Measurements from ENCODE around the gene GATC.
A peak's percentile ranks its signal among the peaks of the same experiment; 100 is the strongest.

The GATC gene, protein sequence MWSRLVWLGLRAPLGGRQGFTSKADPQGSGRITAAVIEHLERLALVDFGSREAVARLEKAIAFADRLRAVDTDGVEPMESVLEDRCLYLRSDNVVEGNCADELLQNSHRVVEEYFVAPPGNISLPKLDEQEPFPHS

DNA sequence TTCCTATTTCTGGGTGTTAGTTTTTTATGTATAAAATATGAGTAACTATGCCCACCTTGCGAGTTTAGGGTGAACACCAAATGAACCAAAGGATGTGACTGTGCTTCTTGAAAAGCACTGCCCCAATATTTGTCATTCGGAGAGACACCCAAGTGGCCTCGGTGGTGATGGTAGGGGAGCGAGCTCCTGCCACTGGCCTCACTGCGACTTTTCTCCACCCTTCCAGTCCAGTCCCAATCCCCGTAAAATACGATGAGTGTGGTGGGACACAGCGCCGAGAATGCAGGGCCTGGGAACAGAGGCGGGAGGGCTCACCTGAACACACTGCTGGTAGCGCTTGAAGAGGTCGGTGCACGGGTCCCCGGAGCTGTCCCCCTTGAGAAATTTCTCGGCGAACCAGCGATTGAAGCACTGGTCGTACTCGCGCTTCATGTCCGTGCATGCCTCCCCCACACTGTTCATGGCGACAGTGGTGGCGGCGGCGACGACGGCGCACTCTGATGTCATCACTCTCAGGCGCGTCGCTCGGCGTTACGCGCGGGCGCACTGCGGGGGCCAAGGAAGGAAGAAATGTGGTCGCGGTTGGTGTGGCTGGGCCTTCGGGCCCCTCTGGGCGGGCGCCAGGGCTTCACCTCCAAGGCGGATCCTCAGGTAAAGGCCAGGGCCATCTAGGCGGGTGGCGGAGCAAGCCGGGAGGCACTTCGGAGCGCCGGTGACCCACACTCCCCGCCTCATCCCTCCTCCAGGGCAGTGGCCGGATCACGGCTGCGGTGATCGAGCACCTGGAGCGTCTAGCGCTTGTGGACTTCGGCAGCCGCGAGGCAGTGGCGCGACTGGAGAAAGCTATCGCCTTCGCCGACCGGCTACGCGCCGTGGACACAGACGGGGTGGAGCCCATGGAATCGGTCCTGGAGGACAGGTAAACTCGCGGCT is at the start of gene GATC, which contains the start of gene TRIAP1:
Gene GATC, plus strand, starts transcription at position 534 of the 933 bp plus-strand sequence. Its CDS starts 37 bp downstream, at position 571.
Gene TRIAP1, minus strand, starts transcription at position 474 of the 933 bp plus-strand sequence. Its CDS starts 12 bp downstream, at position 462.
- DNase-seq: peak; percentile 46

DNA sequence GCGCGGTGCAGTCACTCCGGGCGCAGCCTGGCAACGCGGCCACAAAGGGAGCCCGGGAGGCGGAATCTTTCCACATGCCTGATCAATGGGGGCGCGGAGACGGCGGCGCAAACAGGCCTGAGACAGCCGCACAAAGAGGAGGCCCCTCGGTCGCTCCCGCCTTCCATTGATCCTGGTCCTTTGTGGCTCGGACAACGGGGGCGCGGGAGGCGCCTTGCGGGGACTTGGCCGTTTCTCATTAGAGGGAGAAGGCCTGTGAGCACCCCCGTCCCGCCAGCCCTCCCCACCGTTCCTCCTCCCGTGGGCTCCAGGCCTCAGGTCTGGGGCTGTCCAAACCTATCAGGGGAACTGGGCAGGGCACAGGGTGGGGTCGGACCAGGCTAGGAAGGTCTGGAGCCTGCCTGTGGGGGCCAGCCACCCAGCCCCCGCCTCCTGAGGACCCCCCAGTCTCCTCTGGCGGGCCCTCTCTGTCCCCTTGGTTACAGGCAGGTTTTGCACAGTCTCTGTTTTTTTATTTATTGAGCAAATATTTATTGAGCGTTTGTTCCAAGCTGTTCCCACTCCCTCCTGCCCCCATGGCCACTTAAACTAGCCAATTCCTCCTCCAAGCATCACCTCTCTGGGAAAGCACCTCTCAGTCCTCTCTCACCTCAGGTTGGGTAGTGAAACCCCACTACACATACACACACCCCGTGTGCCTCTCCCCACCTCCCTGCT is 48.3 kb upstream of the GATC start:
- DNase-seq: no peak

DNA sequence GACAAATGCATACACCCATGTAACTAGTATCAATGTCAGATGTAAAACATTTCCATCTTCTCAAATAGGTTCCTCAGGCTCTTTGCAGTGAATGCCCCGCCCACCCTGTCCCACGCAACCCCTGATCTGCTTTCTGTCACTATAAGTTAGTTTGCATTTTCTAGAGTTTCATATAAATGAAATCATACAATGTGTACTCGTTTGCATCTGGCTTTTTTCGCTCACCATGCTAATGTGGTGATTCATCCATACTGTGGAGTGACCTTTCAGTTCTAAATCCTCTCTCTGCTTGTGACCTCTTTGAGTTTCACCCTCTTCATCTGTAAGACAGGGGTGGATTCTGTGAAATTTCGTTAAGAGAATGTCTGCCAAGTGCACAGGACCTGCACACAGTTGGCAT is 46.7 kb upstream of the GATC start:
- no peak for DNase-seq

DNA sequence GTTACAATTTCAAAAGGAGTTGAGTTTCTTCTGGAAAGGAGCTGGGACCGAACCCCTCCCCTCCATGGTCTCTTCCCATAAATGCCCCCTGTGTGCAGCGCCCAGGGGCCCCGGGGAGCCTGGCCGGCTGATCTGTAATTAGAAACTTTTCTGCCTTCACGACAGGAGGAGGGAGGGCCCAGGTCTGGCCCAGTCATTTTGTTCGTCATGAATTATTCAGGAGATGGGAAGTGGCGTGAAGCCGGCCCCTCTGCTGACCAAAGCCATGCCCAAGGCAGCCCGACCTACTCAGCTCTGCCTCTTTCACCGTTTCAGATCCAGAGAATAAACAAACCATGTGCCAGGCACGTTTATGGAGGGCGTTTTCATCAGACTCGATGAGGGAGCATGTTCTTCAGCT is 44.0 kb upstream of the GATC start:
- DNase-seq: no peak

DNA sequence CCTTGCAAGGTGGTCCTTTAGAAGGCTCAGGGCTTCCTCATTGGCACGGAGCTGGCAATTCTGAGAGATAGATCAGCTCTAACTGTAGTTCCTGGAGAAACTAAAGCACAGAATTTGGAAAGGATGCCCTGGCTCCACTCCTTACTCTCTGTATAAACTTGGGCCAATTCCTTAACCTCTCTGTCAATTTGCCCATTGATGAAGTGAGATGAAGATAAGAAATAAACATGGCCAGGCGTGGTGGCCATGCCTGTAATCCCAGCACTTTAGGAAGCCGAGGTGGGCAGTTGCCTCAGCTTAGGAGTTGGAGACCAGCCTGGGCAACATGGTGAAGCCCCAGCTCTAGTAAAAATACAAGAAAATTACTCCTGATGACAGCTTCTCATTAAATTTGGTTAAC is 42.4 kb upstream of the GATC start:
- DNase-seq: no peak

DNA sequence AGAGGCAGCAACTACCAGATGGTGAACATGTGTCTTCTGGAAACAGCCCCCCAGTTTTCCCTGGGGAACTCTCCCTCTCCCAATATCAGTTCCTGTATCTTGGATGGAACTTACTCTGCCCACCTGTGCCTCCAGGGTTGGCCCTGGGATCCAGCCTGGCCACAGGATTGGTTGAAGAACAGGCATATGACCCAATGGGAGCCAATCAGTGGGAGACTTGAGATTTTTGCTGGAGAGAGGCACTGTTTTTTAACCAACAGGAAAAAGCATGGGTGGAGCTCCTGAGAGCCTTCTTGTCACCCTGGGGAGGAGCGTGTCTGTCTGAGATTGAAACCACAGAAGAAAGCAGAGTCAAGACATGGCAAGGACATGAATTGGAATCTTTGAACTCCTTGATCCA is 42.0 kb upstream of the GATC start:
- DNase-seq: no peak

DNA sequence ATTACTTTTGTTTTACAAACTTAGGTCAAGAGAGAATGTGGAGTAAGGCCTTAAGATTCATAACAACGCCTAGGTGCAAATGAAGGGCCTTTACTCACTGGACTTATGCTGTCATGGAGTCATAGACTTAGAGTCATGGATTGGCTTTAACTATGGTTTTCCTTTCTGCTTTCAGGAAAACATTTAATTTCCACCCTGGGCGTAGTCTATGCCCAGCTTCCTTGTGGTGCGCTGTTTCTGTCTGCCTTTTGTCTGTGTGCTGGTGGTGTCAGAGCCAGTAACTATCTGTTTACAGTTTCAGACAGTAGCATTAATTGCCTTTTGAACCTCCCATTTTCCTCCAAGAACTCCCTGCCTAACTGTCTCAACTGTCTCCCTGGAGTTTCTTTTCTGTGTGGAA is 40.2 kb upstream of the GATC start:
- DNase-seq: no peak

DNA sequence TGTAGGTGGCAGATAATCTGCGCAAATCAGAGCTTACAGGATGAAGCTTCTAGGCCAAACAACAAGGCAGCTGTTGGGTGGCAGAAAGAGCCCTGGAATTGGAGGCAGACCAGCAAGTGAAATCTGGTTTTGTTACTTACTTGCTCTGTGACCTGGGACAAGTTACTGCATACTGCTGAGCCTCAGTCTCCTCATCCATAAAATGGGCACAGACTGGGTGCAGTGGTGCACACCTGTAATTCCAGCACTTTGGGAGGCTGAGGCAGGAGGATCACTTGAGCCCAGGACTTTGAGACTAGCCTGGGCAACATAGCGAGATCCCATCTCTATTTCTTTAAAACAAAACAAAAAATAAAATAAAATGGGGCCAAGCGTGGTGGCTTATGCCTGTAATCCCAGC is 39.7 kb upstream of the GATC start:
- no peak for DNase-seq

DNA sequence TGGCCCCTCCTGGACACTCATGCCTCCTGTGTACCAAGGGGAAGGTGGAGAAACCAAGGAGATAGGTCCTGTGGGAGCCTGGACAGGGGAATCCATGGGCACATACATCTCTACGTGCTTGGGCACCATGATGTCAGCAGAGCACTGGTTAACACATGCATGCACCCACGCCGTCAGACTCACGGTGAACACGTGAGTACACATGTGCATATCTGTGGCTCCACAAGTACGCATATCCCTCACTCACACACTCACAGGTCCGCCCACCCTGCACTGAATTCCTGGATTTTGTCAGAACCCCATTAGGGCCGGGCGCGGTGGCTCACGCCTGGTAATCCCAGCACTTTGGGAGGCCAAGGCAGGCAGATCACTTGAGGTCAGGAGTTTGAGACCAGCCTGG is 37.5 kb upstream of the GATC start:
- no peak for DNase-seq

DNA sequence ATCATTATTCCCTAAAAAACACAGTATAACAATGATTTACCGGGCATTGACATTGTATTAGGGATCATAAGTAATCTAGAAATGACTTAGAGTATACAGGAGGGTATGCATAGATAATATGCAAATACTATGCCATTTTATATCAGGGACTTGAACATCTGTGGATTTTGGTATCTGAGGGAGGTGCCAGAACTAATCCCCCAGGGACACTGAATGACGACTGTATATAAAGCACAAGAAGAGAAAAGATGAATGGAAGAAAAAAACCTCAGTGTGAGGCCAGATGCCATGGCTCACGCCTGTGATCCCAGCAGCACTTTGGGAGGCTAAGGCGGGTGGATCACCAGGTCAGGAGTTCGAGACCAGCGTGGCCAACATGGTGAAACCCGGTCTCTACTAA is 33.8 kb upstream of the GATC start:
- DNase-seq: no peak

DNA sequence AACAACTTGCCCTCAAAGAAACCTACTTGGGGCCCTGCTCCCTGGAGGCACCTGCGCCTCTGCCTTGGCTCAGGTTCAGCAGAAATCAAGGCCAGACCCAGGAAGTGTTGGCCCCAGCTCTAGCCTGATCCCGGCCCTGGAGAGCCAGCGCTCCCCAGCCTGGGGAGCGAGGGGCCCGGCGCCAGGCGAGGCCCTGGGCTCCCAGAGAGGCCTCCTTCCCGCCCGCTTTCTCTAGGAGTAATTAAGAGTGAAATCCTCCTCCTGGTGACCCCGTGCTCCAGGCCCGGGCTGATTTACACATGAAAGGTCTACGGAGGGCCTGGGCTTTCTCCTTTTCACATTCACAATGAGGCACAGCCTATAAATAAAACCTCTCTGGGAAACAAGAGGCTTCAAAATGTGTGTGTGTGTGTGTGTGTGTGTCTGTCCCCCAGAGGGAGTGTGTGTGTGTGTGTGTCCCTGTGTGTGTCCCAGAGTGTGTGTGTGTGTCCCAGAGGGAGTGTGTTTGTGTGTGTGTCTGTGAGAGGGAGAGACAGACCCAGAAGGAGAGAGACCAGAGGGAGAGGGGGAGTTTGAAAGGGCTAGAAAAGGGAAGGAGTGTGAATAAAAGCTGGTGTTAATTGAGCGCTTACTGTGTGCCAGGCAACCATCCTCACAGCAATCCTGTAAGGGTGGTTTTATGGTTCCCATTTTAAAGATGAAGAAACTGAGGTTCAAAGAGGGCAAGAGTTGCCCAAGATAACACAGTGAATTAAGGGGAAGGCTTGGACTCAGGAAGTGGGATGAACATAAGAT is 32.1 kb upstream of the GATC start:
- no peak for DNase-seq

DNA sequence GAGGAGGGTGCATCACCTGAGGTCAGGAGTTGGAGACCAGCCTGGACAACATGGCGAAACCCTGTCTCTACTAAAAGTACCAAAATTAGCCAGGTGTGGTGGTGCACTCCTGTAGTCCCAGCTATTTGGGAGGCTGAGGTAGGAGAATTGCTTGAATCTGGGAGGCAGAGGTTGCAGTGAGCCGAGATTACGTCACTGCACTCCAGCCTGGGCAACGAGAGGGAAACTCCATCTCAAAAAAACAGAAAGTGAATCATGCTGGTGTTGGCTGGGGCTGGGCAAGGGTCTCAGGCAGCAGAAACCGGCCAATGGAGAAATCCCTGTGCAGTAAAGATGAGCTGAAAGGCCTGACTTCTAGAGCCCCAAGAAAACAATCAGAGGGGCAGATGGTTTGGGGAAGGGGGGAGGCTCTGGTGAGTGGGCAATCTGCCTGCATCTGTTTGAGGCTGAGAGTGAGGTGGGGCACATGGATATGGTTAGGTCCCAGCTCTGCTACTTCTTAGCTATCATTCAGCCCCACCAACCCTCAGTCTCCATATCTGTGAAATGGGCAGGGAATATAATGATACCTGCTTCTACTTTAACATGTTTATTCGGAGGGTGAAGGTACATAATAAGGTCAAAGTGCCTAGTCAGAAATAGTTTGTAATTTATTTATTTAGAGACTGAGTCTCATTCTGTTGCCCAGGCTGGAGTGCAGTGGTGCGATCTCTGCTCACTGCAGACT is 29.6 kb upstream of the GATC start:
- no peak for DNase-seq

DNA sequence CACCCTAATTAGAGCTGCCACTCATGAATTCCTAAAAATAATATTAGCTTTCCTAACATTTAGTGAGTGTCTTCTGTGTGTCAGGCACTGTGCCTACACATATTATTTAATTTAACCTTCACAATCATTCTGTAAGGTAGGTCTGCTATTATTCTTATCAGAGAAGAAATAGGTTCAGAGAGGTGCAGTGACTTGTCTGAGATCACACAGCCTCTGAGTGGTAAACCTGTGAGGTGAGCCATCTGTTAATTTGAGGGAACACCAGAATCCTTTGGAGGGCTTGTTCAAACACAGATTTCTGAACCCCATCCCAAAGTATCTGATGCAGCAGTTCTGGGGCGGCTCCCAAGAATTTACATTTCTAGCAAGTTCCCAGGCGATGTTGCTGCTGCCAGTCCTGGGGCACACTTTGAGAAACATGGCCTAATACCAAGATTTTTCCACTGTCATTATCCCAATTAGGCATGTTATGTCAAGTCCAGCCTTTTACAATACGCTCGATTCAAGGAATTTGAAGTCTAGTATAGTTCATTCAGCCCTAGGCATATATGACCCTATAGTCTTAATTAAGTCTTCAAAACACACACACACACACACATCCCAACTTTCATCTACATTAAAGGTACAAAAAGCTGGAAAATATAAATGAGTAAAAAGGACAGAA is 28.2 kb upstream of the GATC start:
- no peak for DNase-seq

DNA sequence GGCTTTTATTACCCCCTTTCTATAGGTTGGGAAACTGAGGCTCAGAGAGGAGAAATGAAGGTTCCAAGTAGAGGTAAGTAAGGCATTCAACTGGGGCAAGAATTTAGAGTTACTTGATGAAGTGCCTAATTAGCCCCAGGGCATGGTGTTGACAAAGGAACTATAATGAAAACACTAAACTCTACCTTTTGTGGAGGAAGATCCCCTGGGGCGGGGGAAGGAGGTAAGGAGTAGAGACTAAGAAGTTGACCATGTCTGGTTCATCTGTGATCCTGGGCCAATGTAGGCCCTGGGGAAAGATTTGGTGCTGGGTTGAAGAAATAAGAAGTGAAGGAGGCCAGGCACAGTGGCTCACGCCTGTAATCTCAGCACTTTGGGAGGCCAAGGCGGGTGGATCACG is 24.5 kb upstream of the GATC start:
- DNase-seq: no peak

DNA sequence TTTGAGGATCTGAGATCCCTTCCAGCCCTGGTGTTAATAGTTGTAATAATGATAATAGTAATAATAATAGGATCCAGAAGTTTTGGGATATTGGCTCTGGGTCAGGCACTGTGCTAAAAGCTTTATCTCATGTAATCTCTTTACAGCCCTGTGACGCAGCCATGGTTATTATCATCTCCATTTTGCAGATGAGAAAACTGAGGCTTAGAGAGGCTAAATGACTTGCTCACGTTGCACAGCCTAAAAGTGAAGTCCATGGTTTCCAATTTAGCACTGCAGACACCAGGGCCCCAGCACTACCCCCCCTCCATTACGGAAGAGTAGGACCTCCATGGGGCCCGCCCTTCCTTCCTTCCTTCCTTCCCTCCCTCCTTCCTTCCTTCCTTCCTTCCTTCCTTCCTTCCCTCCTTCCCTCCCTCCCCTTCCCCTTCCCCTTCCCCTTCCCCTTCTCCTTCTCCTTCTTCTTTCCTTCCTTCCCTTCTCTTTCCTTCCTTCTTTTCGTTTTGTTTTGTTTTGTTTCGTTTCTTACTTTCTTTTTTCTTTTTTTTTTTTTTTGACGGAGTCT is 23.3 kb upstream of the GATC start:
- no peak for DNase-seq

DNA sequence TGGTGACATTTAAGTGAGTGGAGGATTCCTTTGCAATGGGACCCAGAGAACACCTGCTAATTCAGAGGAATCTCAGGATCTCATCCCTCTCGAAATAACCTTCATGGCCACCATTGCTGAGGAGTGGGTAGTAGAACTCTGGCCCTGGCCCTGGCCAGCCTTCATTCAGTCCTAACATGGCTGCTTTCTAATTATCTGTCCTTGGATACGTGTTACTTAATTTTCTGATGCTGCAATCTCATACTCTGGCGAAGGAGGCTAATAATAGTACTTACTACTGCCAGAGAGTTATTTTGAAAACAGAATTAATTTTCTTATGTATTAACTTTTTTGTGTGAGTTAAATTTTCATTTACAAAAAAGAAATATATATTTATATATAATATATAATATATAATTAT is 20.4 kb upstream of the GATC start:
- no peak for DNase-seq

DNA sequence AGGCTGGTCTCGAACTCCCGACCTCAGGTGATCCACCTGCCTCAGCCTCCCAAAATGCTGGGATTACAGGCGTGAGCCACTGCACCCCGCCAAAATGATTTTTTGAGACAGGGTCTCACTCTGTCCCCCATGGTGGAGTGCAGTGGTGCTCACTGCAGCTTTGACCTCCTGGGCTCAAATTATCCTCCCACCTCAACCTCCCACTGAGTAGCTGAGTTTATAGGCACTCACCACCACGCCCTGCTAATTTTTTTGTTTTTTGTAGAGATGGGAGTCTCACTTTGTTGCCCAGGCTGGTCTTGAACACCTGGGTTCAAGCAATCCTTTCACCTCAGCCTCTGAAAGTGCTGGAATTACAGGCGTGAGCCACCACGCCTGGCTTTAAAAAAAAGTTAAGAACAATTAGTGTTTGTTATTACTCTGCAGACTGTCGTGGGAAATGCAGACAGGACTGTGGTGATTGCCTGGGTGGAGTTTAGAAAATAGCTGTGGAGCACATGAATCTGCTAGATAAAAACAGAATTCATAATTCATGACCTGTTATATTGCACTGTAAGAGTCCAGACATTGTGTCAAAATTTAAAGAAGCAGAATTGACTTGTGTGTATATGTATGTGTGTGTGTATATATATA is 17.5 kb upstream of the GATC start:
- DNase-seq: no peak

DNA sequence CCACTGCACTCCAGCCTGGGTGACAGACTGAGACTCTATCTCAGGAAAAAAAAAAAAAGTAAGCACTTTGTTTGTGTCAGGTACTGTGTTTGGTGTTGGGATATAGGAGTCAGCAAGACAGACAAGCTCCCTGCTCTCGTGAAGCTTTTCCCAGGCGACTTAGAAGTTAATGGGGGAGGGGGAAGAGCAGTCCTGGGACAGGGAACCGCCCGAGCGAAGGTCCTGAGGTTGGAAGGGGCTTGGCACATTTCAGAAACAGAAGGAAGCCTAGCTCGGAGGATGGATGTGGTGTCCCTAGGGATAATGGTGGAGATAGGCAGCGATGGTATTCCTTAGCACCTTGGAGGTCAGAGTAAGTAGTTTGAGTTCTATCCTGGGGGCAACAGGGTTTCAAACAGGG is 16.9 kb upstream of the GATC start:
- DNase-seq: no peak

DNA sequence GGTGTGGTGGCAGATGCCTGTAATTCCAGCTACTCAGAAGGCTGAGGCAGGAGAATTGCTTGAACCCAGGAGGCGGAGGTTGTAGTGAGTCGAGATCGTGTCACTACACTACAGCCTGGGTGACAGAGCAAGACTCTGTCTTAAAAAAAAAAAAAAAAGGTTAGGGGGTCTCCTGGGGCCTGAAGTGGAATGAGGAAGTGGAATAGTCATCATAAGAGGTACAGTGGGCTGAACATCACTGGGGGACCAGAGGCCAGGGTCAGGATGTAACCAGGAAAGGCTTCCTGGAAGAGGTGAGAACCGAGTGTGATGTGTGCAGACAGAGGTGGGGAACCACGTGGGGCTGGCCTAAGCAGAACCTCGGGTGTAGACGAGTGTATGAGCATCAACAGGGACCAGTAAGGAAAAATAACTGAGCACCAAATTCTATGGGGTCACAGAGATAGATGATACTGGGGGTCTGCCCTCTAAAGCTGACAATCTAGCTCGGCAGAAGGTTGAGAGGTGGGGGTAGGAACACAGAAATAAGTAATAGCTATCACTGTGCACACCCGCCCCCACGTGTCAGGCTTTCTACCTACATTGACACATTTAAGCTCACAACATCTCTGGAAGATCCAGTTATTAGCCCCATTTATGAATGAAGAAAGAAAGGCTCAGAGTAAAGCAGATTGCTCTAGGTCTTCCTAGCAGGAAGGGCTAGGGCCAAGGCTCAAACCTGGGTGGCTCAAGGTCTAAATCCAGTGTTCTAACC is 13.3 kb upstream of the GATC start:
- DNase-seq: no peak
